Measurements from ENCODE around the gene DHRS3. TPM values are rescaled to one million over a fixed set of nuclear protein-coding genes. Genes with fewer than 3 reads are reported as not detected.
"Not testable (repeated sequence)": the region's sequence is repeated elsewhere in the genome, so short reads cannot be mapped to it uniquely, and the experiment has no call there.

Gene DHRS3
- total RNA-seq, 5 donors from 2014 or later (not counting 1 experiment from before 2014, with no cell fraction given): 56.4 to 107 (median 90.8) TPM

GRCh38 chr1:12529640-12530174 lies 88.3 kb downstream of the DHRS3 start:
- Histone ChIP-seq H3K4me3 (ENCODE audit: control insufficient read depth in 1 of 2, extremely low read depth in 1 of 2, low read length in 1 of 2) (no peak overlapping the region), H3K27ac (ENCODE audit: low read length) (no peak overlapping the region), H3K27me3 (replicated peaks in 1 of 2; ENCODE audit: control insufficient read depth in 2 of 2, extremely low read depth in 1 of 2, insufficient read depth in 2 of 2, low read length in 1 of 2) (no peaks in the 10 kb centered on the region), H3K36me3 (ENCODE audit: control insufficient read depth in 2 of 2, extremely low read depth in 1 of 2, insufficient read depth in 1 of 2, low read length in 1 of 2) (no peaks in the 10 kb centered on the region), H3K4me1 (ENCODE audit: control insufficient read depth in 1 of 2, extremely low read depth in 1 of 2, insufficient read depth in 2 of 2, low read length in 2 of 2) (peaks cover 0 to 4% of the 10 kb centered on the region in 2 experiments), H3K9me3 (no peaks in the 10 kb centered on the region)
- POLR2A ChIA-PET: no interaction called here
- no CpG with 5 or more reads among the region's 3 CpGs for WGBS (ENCODE audit: insufficient coverage)
- Mint-ChIP-seq H3K9me3 (no peaks in the 10 kb centered on the region), H3K27ac (peak overlapping the region in 1 of 2 donors; percentile 68), H3K4me1 (peaks cover 10 to 38% (median 15%) of the 10 kb centered on the region in 3 donors), H3K27me3 (no peaks in the 10 kb centered on the region), H3K4me3 (no peak overlapping the region), H3K36me3 (peaks cover 7% of the 10 kb centered on the region)
- CTCF ChIA-PET: no interaction called here
- no peak for DNase-seq
- no peak for ATAC-seq (replicated peaks in 1 of 4)

- H3K9me3 ChIP-seq: no peaks in the 10 kb centered on the region
- Mint-ChIP-seq H3K36me3 (peaks cover 7% of the 10 kb centered on the region), H3K4me3 (no peak overlapping the region), H3K27me3 (no peaks in the 10 kb centered on the region), H3K4me1 (peaks cover 10 to 30% (median 15%) of the 10 kb centered on the region in 3 donors), H3K27ac (no peak overlapping the region), H3K9me3 (peaks cover 0 to 4% (median 0%) of the 10 kb centered on the region in 3 donors)
- ChIA-PET CTCF (interaction anchor here in 1 of 2 donors (0.6 kb wide), 1 partner anchor 20 kb away, joined by 3 read pairs; no protein-coding TSS in a partner anchor), POLR2A (no interaction called here)
- H3K27ac ChIP-seq (ENCODE audit: low read length): no peak overlapping the region
- peaks cover 0 to 4% of the 10 kb centered on the region in 2 experiments for H3K4me1 ChIP-seq (ENCODE audit: control insufficient read depth in 1 of 2, extremely low read depth in 1 of 2, insufficient read depth in 2 of 2, low read length in 2 of 2)
- H3K27me3 ChIP-seq (replicated peaks in 1 of 2; ENCODE audit: control insufficient read depth in 2 of 2, extremely low read depth in 1 of 2, insufficient read depth in 2 of 2, low read length in 1 of 2): no peaks in the 10 kb centered on the region
- no peak overlapping the region for H3K4me3 ChIP-seq (ENCODE audit: control insufficient read depth in 1 of 2, extremely low read depth in 1 of 2, low read length in 1 of 2)
- no peak for ATAC-seq (replicated peaks in 1 of 4)
- DNase-seq: no peak
- whole genome bisulfite sequencing (ENCODE audit: insufficient coverage): 84% methylated on average over 19 of the region's 24 CpGs
- no peaks in the 10 kb centered on the region for H3K36me3 ChIP-seq (ENCODE audit: control insufficient read depth in 2 of 2, extremely low read depth in 1 of 2, insufficient read depth in 1 of 2, low read length in 1 of 2)
Observed at GRCh38 chr1:12528021-12528852, 89.8 kb downstream of the DHRS3 start.

- DNase-seq (no peak), ATAC-seq (replicated peaks in 1 of 4) (no peak)
- H3K36me3 ChIP-seq (ENCODE audit: control insufficient read depth in 2 of 2, extremely low read depth in 1 of 2, insufficient read depth in 1 of 2, low read length in 1 of 2): no peaks in the 10 kb centered on the region
- no peak overlapping the region for H3K27ac ChIP-seq (ENCODE audit: low read length)
- WGBS (ENCODE audit: insufficient coverage): 93% methylated on average over 14 of the region's 16 CpGs
- H3K9me3 ChIP-seq: no peaks in the 10 kb centered on the region
- H3K4me3 ChIP-seq (ENCODE audit: control insufficient read depth in 1 of 2, extremely low read depth in 1 of 2, low read length in 1 of 2): no peak overlapping the region
- Mint-ChIP-seq H3K9me3 (peaks cover 0 to 4% (median 0%) of the 10 kb centered on the region in 3 donors), H3K27ac (no peak overlapping the region), H3K4me3 (no peak overlapping the region), H3K4me1 (peaks cover 10 to 29% (median 15%) of the 10 kb centered on the region in 3 donors), H3K27me3 (no peaks in the 10 kb centered on the region), H3K36me3 (peaks cover 4% of the 10 kb centered on the region)
- ChIA-PET POLR2A (no interaction called here), CTCF (no interaction called here)
- H3K27me3 ChIP-seq (replicated peaks in 1 of 2; ENCODE audit: control insufficient read depth in 2 of 2, extremely low read depth in 1 of 2, insufficient read depth in 2 of 2, low read length in 1 of 2): no peaks in the 10 kb centered on the region
- peaks cover 0 to 4% of the 10 kb centered on the region in 2 experiments for H3K4me1 ChIP-seq (ENCODE audit: control insufficient read depth in 1 of 2, extremely low read depth in 1 of 2, insufficient read depth in 2 of 2, low read length in 2 of 2)
Observed at GRCh38 chr1:12527564-12527963, 90.4 kb downstream of the DHRS3 start.

DNA sequence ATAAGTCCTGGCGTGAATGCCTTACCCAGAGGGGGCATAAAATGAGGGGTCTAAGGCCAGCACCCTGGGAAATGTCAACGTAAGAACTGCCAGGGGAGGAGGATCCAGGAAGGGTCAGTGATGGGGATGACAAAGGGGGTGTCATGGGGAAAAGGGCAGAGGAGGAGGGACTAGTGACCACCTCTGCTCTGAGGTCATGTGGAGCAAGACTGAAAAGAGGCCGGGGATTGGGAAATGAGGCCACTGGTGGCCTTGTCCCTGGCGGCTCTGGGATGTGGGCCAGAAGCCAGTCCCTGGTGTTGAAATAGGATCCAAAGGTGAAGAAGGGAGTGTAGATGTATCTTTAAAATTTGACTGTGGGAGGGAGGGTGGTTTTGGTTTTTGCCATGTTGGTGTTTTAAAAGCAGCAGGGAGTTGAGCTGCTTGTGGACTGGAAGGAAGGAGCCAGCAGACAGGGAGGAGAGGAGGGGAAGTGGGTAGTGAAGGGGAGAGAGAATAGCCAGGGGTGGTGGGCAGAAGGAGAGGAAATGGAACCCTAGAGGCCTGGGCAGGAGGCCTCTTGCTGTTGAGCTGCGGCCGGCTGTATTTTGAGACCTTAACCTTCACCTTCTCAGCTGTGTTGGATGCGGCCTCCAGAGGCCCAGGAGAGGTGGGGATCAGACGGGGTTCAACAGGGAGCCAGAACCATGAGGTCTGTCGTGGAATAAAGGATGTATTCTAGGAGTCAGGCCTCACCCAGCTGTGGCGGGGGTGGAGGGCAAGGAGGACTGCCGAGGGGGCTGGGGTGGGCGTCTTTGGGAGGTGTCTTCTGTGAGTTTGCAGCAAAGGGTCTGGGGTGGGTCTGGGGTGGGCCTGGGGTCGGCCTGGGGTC lies 92.5 kb downstream of the DHRS3 start:
- Mint-ChIP-seq H3K4me1 (peaks cover 10 to 20% (median 12%) of the 10 kb centered on the region in 3 donors), H3K4me3 (no peak overlapping the region), H3K27me3 (no peaks in the 10 kb centered on the region), H3K36me3 (no peaks in the 10 kb centered on the region), H3K27ac (peak overlapping the region in 1 of 2 donors; percentile 52), H3K9me3 (peaks cover 0 to 4% (median 0%) of the 10 kb centered on the region in 3 donors)
- Histone ChIP-seq H3K36me3 (ENCODE audit: control insufficient read depth in 2 of 2, extremely low read depth in 1 of 2, insufficient read depth in 1 of 2, low read length in 1 of 2) (no peaks in the 10 kb centered on the region), H3K27ac (ENCODE audit: low read length) (no peak overlapping the region), H3K9me3 (no peaks in the 10 kb centered on the region), H3K4me1 (ENCODE audit: control insufficient read depth in 1 of 2, extremely low read depth in 1 of 2, insufficient read depth in 2 of 2, low read length in 2 of 2) (peaks cover 0 to 4% of the 10 kb centered on the region in 2 experiments), H3K4me3 (ENCODE audit: control insufficient read depth in 1 of 2, extremely low read depth in 1 of 2, low read length in 1 of 2) (no peak overlapping the region), H3K27me3 (replicated peaks in 1 of 2; ENCODE audit: control insufficient read depth in 2 of 2, extremely low read depth in 1 of 2, insufficient read depth in 2 of 2, low read length in 1 of 2) (no peaks in the 10 kb centered on the region)
- ChIA-PET POLR2A (no interaction called here), CTCF (no interaction called here)
- DNase-seq (no peak), ATAC-seq (replicated peaks in 1 of 4) (no peak)
- 90% methylated on average over 8 of the region's 13 CpGs for WGBS (ENCODE audit: insufficient coverage)

GRCh38 chr1:12524266-12524665 lies 93.7 kb downstream of the DHRS3 start:
- H3K27me3 ChIP-seq (replicated peaks in 1 of 2; ENCODE audit: control insufficient read depth in 2 of 2, extremely low read depth in 1 of 2, insufficient read depth in 2 of 2, low read length in 1 of 2): no peaks in the 10 kb centered on the region
- no peaks in the 10 kb centered on the region for H3K4me1 ChIP-seq (ENCODE audit: control insufficient read depth in 1 of 2, extremely low read depth in 1 of 2, insufficient read depth in 2 of 2, low read length in 2 of 2)
- ATAC-seq (replicated peaks in 1 of 4) (no peak), DNase-seq (no peak)
- H3K4me3 ChIP-seq (ENCODE audit: control insufficient read depth in 1 of 2, extremely low read depth in 1 of 2, low read length in 1 of 2): no peak overlapping the region
- H3K27ac ChIP-seq (ENCODE audit: low read length): no peak overlapping the region
- no peak overlapping the region for H3K4me3 Mint-ChIP-seq
- peaks cover 2 to 19% (median 6%) of the 10 kb centered on the region in 3 donors for H3K4me1 Mint-ChIP-seq
- ChIA-PET POLR2A (no interaction called here), CTCF (no interaction called here)
- peaks cover 6% of the 10 kb centered on the region for H3K36me3 Mint-ChIP-seq
- WGBS (ENCODE audit: insufficient coverage): no CpG with 5 or more reads among the region's 2 CpGs
- peak overlapping the region; percentile 15 to 16 for H3K27ac Mint-ChIP-seq
- H3K36me3 ChIP-seq (ENCODE audit: control insufficient read depth in 2 of 2, extremely low read depth in 1 of 2, insufficient read depth in 1 of 2, low read length in 1 of 2): no peaks in the 10 kb centered on the region
- no peaks in the 10 kb centered on the region for H3K9me3 ChIP-seq
- H3K9me3 Mint-ChIP-seq: peaks cover 0 to 4% (median 0%) of the 10 kb centered on the region in 3 donors
- no peaks in the 10 kb centered on the region for H3K27me3 Mint-ChIP-seq

- H3K4me3 ChIP-seq (ENCODE audit: control insufficient read depth in 1 of 2, extremely low read depth in 1 of 2, low read length in 1 of 2); H3K36me3 Mint-ChIP-seq; H3K4me3 Mint-ChIP-seq; H3K27ac Mint-ChIP-seq; DNase-seq; H3K27me3 Mint-ChIP-seq; CTCF ChIA-PET; ATAC-seq (replicated peaks in 1 of 4); H3K4me1 ChIP-seq (ENCODE audit: control insufficient read depth in 1 of 2, extremely low read depth in 1 of 2, insufficient read depth in 2 of 2, low read length in 2 of 2); H3K9me3 ChIP-seq; H3K9me3 Mint-ChIP-seq; H3K27ac ChIP-seq (ENCODE audit: low read length); H3K27me3 ChIP-seq (replicated peaks in 1 of 2; ENCODE audit: control insufficient read depth in 2 of 2, extremely low read depth in 1 of 2, insufficient read depth in 2 of 2, low read length in 1 of 2); POLR2A ChIA-PET; H3K36me3 ChIP-seq (ENCODE audit: control insufficient read depth in 2 of 2, extremely low read depth in 1 of 2, insufficient read depth in 1 of 2, low read length in 1 of 2): not testable (repeated sequence)
- peaks cover 5 to 24% (median 9%) of the 10 kb centered on the region in 3 donors for H3K4me1 Mint-ChIP-seq
- WGBS (ENCODE audit: insufficient coverage): no CpG with 5 or more reads among the region's 9 CpGs
Observed at GRCh38 chr1:12522780-12523179, 95.2 kb downstream of the DHRS3 start.

Data from T-cell (primary cell).